H9 (cell line): Measurements from ENCODE around the gene AHNAK2. TPM values are rescaled to one million over a fixed set of nuclear protein-coding genes. Genes with fewer than 3 reads are reported as not detected.
A peak's percentile ranks its signal among the peaks of the same experiment; 100 is the strongest.

ENCODE experiments used
- DNase-seq: peaks from one replicate; pipeline ENCODE4 v3.0.0-alpha.2; 2017
- H2AFZ ChIP-seq: one replicate; pipeline ENCODE4 v1.6.1; 2013; ENCODE audit warnings: mild to moderate bottlenecking, low read length, control low read depth, moderate library complexity
- H2AK5ac ChIP-seq: 2 replicates; pipeline ENCODE4 v1.6.1; 2013; ENCODE audit warnings: low read length, control low read depth, mixed read lengths; ENCODE audit not compliant: insufficient read length
- H2BK120ac ChIP-seq: one replicate; pipeline ENCODE4 v1.6.1; 2013; ENCODE audit warnings: low read depth, mild to moderate bottlenecking, low read length, control low read depth, inconsistent platforms; ENCODE audit not compliant: poor library complexity, severe bottlenecking
- H2BK12ac ChIP-seq: 2 replicates; pipeline ENCODE4 v1.6.1; 2013; ENCODE audit warnings: low read length, control low read depth, mixed read lengths, low read depth; ENCODE audit not compliant: insufficient read length
- H2BK15ac ChIP-seq: 2 replicates; pipeline ENCODE4 v1.6.1; 2013; ENCODE audit warnings: low read depth, low read length, control low read depth
- H2BK20ac ChIP-seq: one replicate; pipeline ENCODE4 v1.6.1; 2013; ENCODE audit warnings: low read depth, mild to moderate bottlenecking, low read length, control low read depth, inconsistent platforms; ENCODE audit not compliant: poor library complexity, severe bottlenecking
- H2BK5ac ChIP-seq: 2 replicates; pipeline ENCODE4 v1.6.1; 2013; ENCODE audit warnings: low read length, control low read depth, mixed read lengths; ENCODE audit not compliant: insufficient read length
- H3K14ac ChIP-seq: 2 replicates; pipeline ENCODE4 v1.6.1; 2013; ENCODE audit warnings: low read length, control low read depth; ENCODE audit not compliant: insufficient read depth
- H3K18ac ChIP-seq: 2 replicates; pipeline ENCODE4 v1.6.1; 2013; ENCODE audit warnings: low read depth, mild to moderate bottlenecking, mixed read lengths, low read length, control low read depth; ENCODE audit not compliant: insufficient read length
- H3K23ac ChIP-seq: 2 replicates; pipeline ENCODE4 v1.6.1; 2013; ENCODE audit warnings: low read length, control low read depth, mixed read lengths, low read depth; ENCODE audit not compliant: insufficient read length
- H3K23me2 ChIP-seq: 2 replicates; pipeline ENCODE4 v1.6.1; 2013; ENCODE audit warnings: low read depth, mild to moderate bottlenecking, mixed read lengths, low read length, control low read depth; ENCODE audit not compliant: insufficient read length, poor library complexity, severe bottlenecking
- H3K27ac ChIP-seq: 2 replicates; pipeline ENCODE4 v1.5.1; 2013; ENCODE audit warnings: low read length, control low read depth, mixed read lengths, low read depth; ENCODE audit not compliant: insufficient read length
- H3K27me3 ChIP-seq: 2 replicates; pipeline ENCODE4 v1.6.1; 2013; ENCODE audit warnings: low read length, control low read depth, inconsistent platforms; ENCODE audit not compliant: insufficient read depth
- H3K4ac ChIP-seq: 2 replicates; pipeline ENCODE4 v1.6.1; 2013; ENCODE audit warnings: low read depth, mild to moderate bottlenecking, control low read depth, inconsistent platforms, low read length, moderate library complexity
- H3K4me1 ChIP-seq: 2 replicates; pipeline ENCODE4 v1.6.1; 2013; ENCODE audit warnings: low read length, control low read depth, inconsistent platforms; ENCODE audit not compliant: insufficient read depth
- H3K4me2 ChIP-seq: 2 replicates; pipeline ENCODE4 v1.6.1; 2013; ENCODE audit warnings: low read length, control low read depth, mixed read lengths; ENCODE audit not compliant: insufficient read length, insufficient read depth
- H3K56ac ChIP-seq: 2 replicates; pipeline ENCODE4 v1.6.1; 2013; ENCODE audit warnings: low read depth, mild to moderate bottlenecking, mixed read lengths, low read length, control low read depth; ENCODE audit not compliant: insufficient read length
- H3K79me1 ChIP-seq: 2 replicates; pipeline ENCODE4 v1.6.1; 2013; ENCODE audit warnings: low read depth, mild to moderate bottlenecking, moderate library complexity, low read length, control low read depth, inconsistent platforms; ENCODE audit not compliant: insufficient read depth, poor library complexity, severe bottlenecking
- H3K79me2 ChIP-seq: 2 replicates; pipeline ENCODE4 v1.6.1; 2013; ENCODE audit warnings: low read length, control low read depth, inconsistent platforms; ENCODE audit not compliant: insufficient read depth
- H3K9ac ChIP-seq: 2 replicates; pipeline ENCODE4 v1.6.1; 2013; ENCODE audit warnings: low read length, control low read depth, mixed read lengths; ENCODE audit not compliant: insufficient read length; ENCODE audit errors: extremely low read depth
- H3K9me3 ChIP-seq: one replicate; pipeline ENCODE4 v1.6.1; 2013; ENCODE audit warnings: low read depth, low read length, inconsistent platforms; ENCODE audit not compliant: control insufficient read depth
- H3T11ph ChIP-seq: one replicate; pipeline ENCODE4 v1.6.1; 2013; ENCODE audit warnings: mild to moderate bottlenecking, low read length, control low read depth, inconsistent platforms
- H4K20me1 ChIP-seq: one replicate; pipeline ENCODE4 v1.6.1; 2013; ENCODE audit not compliant: control insufficient read depth, insufficient read length, insufficient read depth
- H4K5ac ChIP-seq: 2 replicates; pipeline ENCODE4 v1.6.1; 2013; ENCODE audit warnings: low read depth, mild to moderate bottlenecking, mixed read lengths, low read length, control low read depth; ENCODE audit not compliant: insufficient read length
- H4K8ac ChIP-seq: replicated peaks from 2 replicates; pipeline ENCODE4 v1.6.1; 2013; ENCODE audit warnings: low read length, control low read depth, mixed read lengths, low read depth; ENCODE audit not compliant: insufficient read length
- H4K91ac ChIP-seq: 2 replicates; pipeline ENCODE4 v1.6.1; 2013; ENCODE audit warnings: low read depth, mild to moderate bottlenecking, moderate library complexity, mixed read lengths, low read length, control low read depth; ENCODE audit not compliant: insufficient read length
- H3K27ac Mint-ChIP-seq, 3 experiments: 2 replicates in 2 of 3; 3 replicates in 1 of 3; pipeline ENCODE4 v1.8.0; 2020 to 2021; ENCODE audit warnings: mixed read lengths in 3 of 3, mild to moderate bottlenecking in 1 of 3, moderate library complexity in 1 of 3
- H3K27me3 Mint-ChIP-seq: 2 replicates; pipeline ENCODE4 v1.8.0; 2021; ENCODE audit warnings: low read depth, mild to moderate bottlenecking, moderate library complexity, mixed read lengths
- H3K36me3 Mint-ChIP-seq, 3 experiments: 2 replicates in 2 of 3; 3 replicates in 1 of 3; pipeline ENCODE4 v1.8.0; 2020 to 2021; ENCODE audit warnings: low read depth in 3 of 3, mixed read lengths in 3 of 3; ENCODE audit not compliant: insufficient read depth in 1 of 3
- H3K4me1 Mint-ChIP-seq, 2 experiments: 2 replicates each; pipeline ENCODE4 v1.8.0; 2020; ENCODE audit warnings: mixed read lengths in 2 of 2
- H3K4me3 Mint-ChIP-seq, 2 experiments: 2 replicates in 1 of 2; 3 replicates in 1 of 2; pipeline ENCODE4 v1.8.0; 2020 to 2021; ENCODE audit warnings: mild to moderate bottlenecking in 2 of 2, mixed read lengths in 2 of 2, moderate library complexity in 1 of 2
- H3K9me3 Mint-ChIP-seq, 2 experiments: 2 replicates in 1 of 2; 3 replicates in 1 of 2; pipeline ENCODE4 v1.8.0; 2020; ENCODE audit warnings: mild to moderate bottlenecking in 2 of 2, mixed read lengths in 2 of 2, moderate library complexity in 1 of 2
- CTCF ChIP-seq: fragments of 200-600 bp; sonication (generic); conservative IDR thresholded peaks from 3 replicates; pipeline ENCODE4 v1.8.0; 2021; ENCODE audit warnings: antibody characterized with exemption, mild to moderate bottlenecking
- WGBS: extraction: QIAGEN DNeasy Blood & Tissue Kit; methylation state at CpG from one replicate; pipeline ENCODE4 v1.1.7; 2013; ENCODE audit warnings: missing lambda C conversion rate, low lambda C conversion rate, mixed read lengths; ENCODE audit not compliant: insufficient read length; ENCODE audit errors: extremely low coverage; 5-methylcytosine and 5-hydroxymethylcytosine counted together
- total RNA-seq: library from RNA; stranded (reverse); gene quantifications from 2 replicates; pipeline ENCODE4 v1.2.1, GENCODE V29; 2021

Gene AHNAK2
- total RNA-seq, 1 experiment from 2014 or later, result 2.8 TPM

DNA sequence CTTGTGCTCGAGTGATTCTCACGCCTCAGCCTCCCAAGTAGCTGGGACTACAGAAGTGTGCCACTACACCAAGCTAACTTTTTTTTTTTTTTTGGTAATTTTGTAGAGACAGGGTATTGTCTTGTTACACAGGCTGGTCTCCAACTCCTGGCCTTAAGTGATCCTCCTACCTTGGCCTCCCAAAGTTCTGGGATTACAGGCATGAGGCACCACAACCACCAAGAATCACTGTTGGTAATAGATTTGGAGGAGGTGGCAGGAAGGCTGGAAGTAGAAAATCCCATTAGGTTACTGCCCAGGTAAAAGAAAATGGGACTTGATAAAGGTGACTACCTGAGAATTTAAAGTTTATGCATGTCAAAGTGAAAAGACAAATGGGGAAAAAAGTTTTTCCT, 44.1 kb upstream of the AHNAK2 start:
- no peak overlapping the region for H3K14ac ChIP-seq
- H3K4me2 ChIP-seq, result peak overlapping the region; percentile 83
- peaks cover 13% of the 10 kb centered on the region for H3K23me2 ChIP-seq
- WGBS, result no CpG with 5 or more reads among the region's 2 CpGs
- no peak for DNase-seq
- H2BK120ac ChIP-seq, result no peak overlapping the region
- H3K79me1 ChIP-seq, result peaks cover 9% of the 10 kb centered on the region
- H3T11ph ChIP-seq, result no peak overlapping the region
- H4K8ac ChIP-seq, result no peak overlapping the region
- H4K5ac ChIP-seq, result no peak overlapping the region
- Mint-ChIP-seq H3K9me3 (peaks cover 0 to 5% of the 10 kb centered on the region in 2 experiments; a peak in 2 of 5 replicates), H3K27me3 (peaks cover 7% of the 10 kb centered on the region), H3K27ac (no peak overlapping the region), H3K36me3 (peaks cover 5 to 14% (median 10%) of the 10 kb centered on the region in 3 experiments; a peak in 6 of 7 replicates), H3K4me3 (peak overlapping the region; percentile 81 to 94), H3K4me1 (peaks cover 37 to 43% of the 10 kb centered on the region in 2 experiments)
- no peak overlapping the region for H3K27ac ChIP-seq
- no peak overlapping the region for H3K56ac ChIP-seq
- H3K23ac ChIP-seq, result no peak overlapping the region
- H3K4ac ChIP-seq, result no peak overlapping the region
- TF ChIP-seq CTCF, result no peak
- H3K18ac ChIP-seq, result no peak overlapping the region
- H4K91ac ChIP-seq, result no peak overlapping the region
- peaks cover 27% of the 10 kb centered on the region for H3K79me2 ChIP-seq
- H2AFZ ChIP-seq, result no peak overlapping the region
- no peak overlapping the region for H2AK5ac ChIP-seq
- H2BK20ac ChIP-seq, result no peak overlapping the region
- H2BK5ac ChIP-seq, result no peak overlapping the region
- no peaks in the 10 kb centered on the region for H3K27me3 ChIP-seq
- H3K9me3 ChIP-seq, result no peaks in the 10 kb centered on the region
- no peaks in the 10 kb centered on the region for H4K20me1 ChIP-seq
- H3K4me1 ChIP-seq, result peaks cover 5% of the 10 kb centered on the region; the same call in 1 of the 2 replicates
- no peak overlapping the region for H2BK12ac ChIP-seq
- H2BK15ac ChIP-seq, result no peak overlapping the region
- peak overlapping the region; percentile 44 for H3K9ac ChIP-seq
